Adrenal gland (tissue), 5 donors: ENCODE results near the gene NDP.

Source experiments
- CTCF ChIP-seq, 6 experiments: fragments of 450-650 bp in 4 of 6; fragments of 200-600 bp in 2 of 6; sonication (generic) in 1 of 6; IDR thresholded peaks; 1 replicate in 5 of 6; 2 replicates in 1 of 6; pipeline versions ENCODE4 v1.5.1 to v1.8.0; 2016 to 2021; ENCODE audit warnings: antibody characterized with exemption in 6 of 6, mild to moderate bottlenecking in 2 of 6, moderate library complexity in 1 of 6
- POLR2A ChIP-seq, 2 donors: fragments of 450-650 bp; IDR thresholded peaks; one replicate each; pipeline ENCODE4 v1.6.1; 2017; ENCODE audit warnings: antibody characterized with exemption in 2 of 2, mild to moderate bottlenecking in 2 of 2, moderate library complexity in 1 of 2
- donor health status: DM: no; HTN: no; CAD: no.

- TF ChIP-seq CTCF (IDR thresholded peaks at IDR 0.05) (no peak), POLR2A (IDR thresholded peaks at IDR 0.05) (no peak)
Measured at GRCh38 chrX:44012484-44013096, 39.4 kb upstream of the NDP start.
